Measurements from ENCODE around the gene PTPN13. TPM values are rescaled to one million over a fixed set of nuclear protein-coding genes. Genes with fewer than 3 reads are reported as not detected.

Gene PTPN13
- total RNA-seq, 2 experiments from 2014 or later, result 3.9 to 4.1 TPM

- H3K4me3 ChIP-seq (ENCODE audit: low read length), result no peak overlapping the region
- no peaks in the 10 kb centered on the region for H3K9me3 Mint-ChIP-seq
- CTCF ChIA-PET, result no interaction called here
Observed at GRCh38 chr4:86757468-86757867, 163.4 kb downstream of the PTPN13 start.

GRCh38 chr4:86759298-86759697 lies 165.2 kb downstream of the PTPN13 start:
- H3K36me3 Mint-ChIP-seq (ENCODE audit: low read depth), result no peaks in the 10 kb centered on the region
- ChIA-PET POLR2A (no interaction called here), CTCF (no interaction called here)
- TF ChIP-seq, protein P1, sequence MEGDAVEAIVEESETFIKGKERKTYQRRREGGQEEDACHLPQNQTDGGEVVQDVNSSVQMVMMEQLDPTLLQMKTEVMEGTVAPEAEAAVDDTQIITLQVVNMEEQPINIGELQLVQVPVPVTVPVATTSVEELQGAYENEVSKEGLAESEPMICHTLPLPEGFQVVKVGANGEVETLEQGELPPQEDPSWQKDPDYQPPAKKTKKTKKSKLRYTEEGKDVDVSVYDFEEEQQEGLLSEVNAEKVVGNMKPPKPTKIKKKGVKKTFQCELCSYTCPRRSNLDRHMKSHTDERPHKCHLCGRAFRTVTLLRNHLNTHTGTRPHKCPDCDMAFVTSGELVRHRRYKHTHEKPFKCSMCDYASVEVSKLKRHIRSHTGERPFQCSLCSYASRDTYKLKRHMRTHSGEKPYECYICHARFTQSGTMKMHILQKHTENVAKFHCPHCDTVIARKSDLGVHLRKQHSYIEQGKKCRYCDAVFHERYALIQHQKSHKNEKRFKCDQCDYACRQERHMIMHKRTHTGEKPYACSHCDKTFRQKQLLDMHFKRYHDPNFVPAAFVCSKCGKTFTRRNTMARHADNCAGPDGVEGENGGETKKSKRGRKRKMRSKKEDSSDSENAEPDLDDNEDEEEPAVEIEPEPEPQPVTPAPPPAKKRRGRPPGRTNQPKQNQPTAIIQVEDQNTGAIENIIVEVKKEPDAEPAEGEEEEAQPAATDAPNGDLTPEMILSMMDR (IDR thresholded peaks at IDR 0.05), result no peak
- ATAC-seq (ENCODE audit: poor library complexity) (no peak), DNase-seq (no peak)
- H3K36me3 ChIP-seq (ENCODE audit: insufficient read depth, low read length), result no peaks in the 10 kb centered on the region
- H3K27me3 ChIP-seq (ENCODE audit: control insufficient read depth in 1 of 2, insufficient read depth in 2 of 2, low read length in 2 of 2), result no peaks in the 10 kb centered on the region
- H3K4me3 ChIP-seq (ENCODE audit: low read length), result no peak overlapping the region
- H3K9me3 Mint-ChIP-seq, result no peaks in the 10 kb centered on the region
- H3K9me3 ChIP-seq (ENCODE audit: control insufficient read depth in 1 of 2, insufficient read depth in 1 of 2, low read length in 2 of 2), result no peaks in the 10 kb centered on the region
- intact Hi-C loops (cut with DNase I, micrococcal nuclease), result no loop called here
- no peak overlapping the region for H3K27ac Mint-ChIP-seq
- no peak overlapping the region for H3K4me3 Mint-ChIP-seq
- H3K27me3 Mint-ChIP-seq, result no peaks in the 10 kb centered on the region
- H3K27ac ChIP-seq (ENCODE audit: low read depth in 1 of 2, low read length in 2 of 2), result no peak overlapping the region
- H3K4me1 ChIP-seq (ENCODE audit: insufficient read depth, low read length), result no peaks in the 10 kb centered on the region
- no peaks in the 10 kb centered on the region for H3K4me1 Mint-ChIP-seq (ENCODE audit: low read depth)

More at GRCh38 chr4:86757468-86757867, 163.4 kb downstream of the PTPN13 start:
- Mint-ChIP-seq H3K4me1 (ENCODE audit: low read depth) (no peaks in the 10 kb centered on the region), H3K36me3 (ENCODE audit: low read depth) (no peaks in the 10 kb centered on the region), H3K27ac (no peak overlapping the region), H3K27me3 (no peaks in the 10 kb centered on the region), H3K4me3 (no peak overlapping the region)
- DNase-seq (no peak), ATAC-seq (ENCODE audit: poor library complexity) (no peak)
- Histone ChIP-seq H3K27ac (ENCODE audit: low read depth in 1 of 2, low read length in 2 of 2) (no peak overlapping the region), H3K36me3 (ENCODE audit: insufficient read depth, low read length) (no peaks in the 10 kb centered on the region), H3K9me3 (ENCODE audit: control insufficient read depth in 1 of 2, insufficient read depth in 1 of 2, low read length in 2 of 2) (no peaks in the 10 kb centered on the region), H3K4me1 (ENCODE audit: insufficient read depth, low read length) (no peaks in the 10 kb centered on the region), H3K27me3 (ENCODE audit: control insufficient read depth in 1 of 2, insufficient read depth in 2 of 2, low read length in 2 of 2) (no peaks in the 10 kb centered on the region)
- TF ChIP-seq, protein P1 (IDR thresholded peaks at IDR 0.05), result no peak
- POLR2A ChIA-PET, result interaction anchor here (0.6 kb wide), 1 partner anchor 97 kb away, joined by 3 read pairs; no protein-coding TSS in a partner anchor
- intact Hi-C loops (cut with DNase I, micrococcal nuclease), result no loop called here

- DNase-seq (no peak), ATAC-seq (ENCODE audit: poor library complexity) (no peak)
- ChIA-PET CTCF (no interaction called here), POLR2A (no interaction called here)
- H3K27ac ChIP-seq (ENCODE audit: low read depth in 1 of 2, low read length in 2 of 2), result no peak overlapping the region
- H3K36me3 ChIP-seq (ENCODE audit: insufficient read depth, low read length), result no peaks in the 10 kb centered on the region
- H3K4me3 ChIP-seq (ENCODE audit: low read length), result no peak overlapping the region
- H3K36me3 Mint-ChIP-seq (ENCODE audit: low read depth), result no peaks in the 10 kb centered on the region
- intact Hi-C loops (cut with DNase I, micrococcal nuclease), result no loop called here
- H3K4me1 ChIP-seq (ENCODE audit: insufficient read depth, low read length), result no peaks in the 10 kb centered on the region
- H3K9me3 ChIP-seq (ENCODE audit: control insufficient read depth in 1 of 2, insufficient read depth in 1 of 2, low read length in 2 of 2), result no peaks in the 10 kb centered on the region
- no peak overlapping the region for H3K27ac Mint-ChIP-seq
- H3K27me3 ChIP-seq (ENCODE audit: control insufficient read depth in 1 of 2, insufficient read depth in 2 of 2, low read length in 2 of 2), result no peaks in the 10 kb centered on the region
- no peaks in the 10 kb centered on the region for H3K9me3 Mint-ChIP-seq
- no peaks in the 10 kb centered on the region for H3K4me1 Mint-ChIP-seq (ENCODE audit: low read depth)
- H3K27me3 Mint-ChIP-seq, result no peaks in the 10 kb centered on the region
- TF ChIP-seq, protein P1 (IDR thresholded peaks at IDR 0.05), result no peak
- no peak overlapping the region for H3K4me3 Mint-ChIP-seq
Observed at GRCh38 chr4:86762649-86763048, 168.5 kb downstream of the PTPN13 start.

All from CD4-positive, alpha-beta T cell (primary cell).